Hepatocyte (in vitro differentiated cells): ENCODE data around the gene EEF1AKMT4. TPM values are rescaled to one million over a fixed set of nuclear protein-coding genes. Genes with fewer than 3 reads are reported as not detected.

Experiments used
- DNase-seq: peaks from one replicate; pipeline ENCODE4 v3.0.0-alpha.2; 2016; ENCODE audit warnings: low spot score
- H2AFZ ChIP-seq: fragments of 200-600 bp; sonication (generic); 2 replicates; pipeline ENCODE4 v1.6.0; 2016; ENCODE audit warnings: antibody characterized with exemption, mild to moderate bottlenecking
- H3K27ac ChIP-seq: fragments of 200-600 bp; sonication (generic); 2 replicates; pipeline ENCODE4 v1.5.1; 2016; ENCODE audit warnings: mild to moderate bottlenecking
- H3K27me3 ChIP-seq: fragments of 200-600 bp; sonication (generic); 2 replicates; pipeline ENCODE4 v1.6.1; 2016
- H3K36me3 ChIP-seq: fragments of 200-600 bp; sonication (generic); replicated peaks from 2 replicates; pipeline ENCODE4 v1.5.1; 2016; ENCODE audit warnings: low read depth; ENCODE audit not compliant: insufficient read depth
- H3K4me1 ChIP-seq: fragments of 200-600 bp; sonication (generic); 2 replicates; pipeline ENCODE4 v1.5.1; 2016; ENCODE audit warnings: mild to moderate bottlenecking, moderate library complexity; ENCODE audit not compliant: insufficient read depth
- H3K4me2 ChIP-seq: fragments of 200-600 bp; sonication (generic); 2 replicates; pipeline ENCODE4 v1.6.0; 2016
- H3K4me3 ChIP-seq: fragments of 200-600 bp; sonication (generic); 2 replicates; pipeline ENCODE4 v1.5.1; 2016; ENCODE audit warnings: mild to moderate bottlenecking
- H3K79me2 ChIP-seq: fragments of 200-600 bp; sonication (generic); 2 replicates; pipeline ENCODE4 v1.6.0; 2017; ENCODE audit warnings: mild to moderate bottlenecking
- H3K9me2 ChIP-seq: fragments of 200-600 bp; sonication (generic); replicated peaks from 2 replicates; pipeline ENCODE4 v1.6.0; 2017; ENCODE audit warnings: mild to moderate bottlenecking; ENCODE audit not compliant: insufficient read depth
- H3K9me3 ChIP-seq: fragments of 200-600 bp; sonication (generic); 2 replicates; pipeline ENCODE4 v1.5.1; 2016; ENCODE audit warnings: low read depth, mild to moderate bottlenecking
- H4K20me1 ChIP-seq: fragments of 200-600 bp; sonication (generic); 2 replicates; pipeline ENCODE4 v1.6.0; 2016; ENCODE audit warnings: mild to moderate bottlenecking; ENCODE audit not compliant: insufficient read depth, poor library complexity, severe bottlenecking
- CTCF ChIP-seq: fragments of 200-600 bp; sonication (generic); IDR thresholded peaks from 2 replicates; pipeline ENCODE4 v1.5.1; 2016; ENCODE audit warnings: antibody characterized with exemption, mild to moderate bottlenecking; ENCODE audit not compliant: poor library complexity
- EZH2 ChIP-seq: fragments of 200-600 bp; sonication (generic); IDR thresholded peaks from 2 replicates; pipeline ENCODE4 v1.6.1; 2016; ENCODE audit warnings: antibody characterized with exemption, mild to moderate bottlenecking, borderline replicate concordance
- EZH2phosphoT487 ChIP-seq: fragments of 200-600 bp; sonication (generic); IDR thresholded peaks from one replicate; pipeline ENCODE4 v1.6.1; 2018; ENCODE audit warnings: antibody characterized with exemption, mild to moderate bottlenecking, low read depth, moderate library complexity; ENCODE audit not compliant: unreplicated experiment, severe bottlenecking
- WGBS: methylation state at CpG from one replicate; pipeline ENCODE4 v1.1.6; 2016; ENCODE audit warnings: low lambda C conversion rate; ENCODE audit errors: missing lambda C conversion rate; 5-methylcytosine and 5-hydroxymethylcytosine counted together
- polyA plus RNA-seq: library from polyadenylated mRNA; unstranded; fragments of >200 nt; fragmentation: Nextera tagmentation; extraction: Ambion mirVana; gene quantifications from 2 replicates; pipeline ENCODE4 v1.2.1, GENCODE V29; 2016
- total RNA-seq: library from RNA; depleted of rRNA; stranded (reverse); fragments of >200 nt; gene quantifications from 2 replicates; pipeline ENCODE4 v1.2.3, GENCODE V29; 2014

The EEF1AKMT4 gene
- total and polyA plus RNA-seq, 2 experiments from 2014 or later: 9.8 to 13.5 TPM

GRCh38 chr3:184238246-184238818, 11.1 kb upstream of the EEF1AKMT4 start:
- no peak overlapping the region for H3K27ac ChIP-seq
- no peaks in the 10 kb centered on the region for H3K36me3 ChIP-seq
- no peak overlapping the region for H2AFZ ChIP-seq
- H3K27me3 ChIP-seq: no peaks in the 10 kb centered on the region
- H3K9me2 ChIP-seq: no peaks in the 10 kb centered on the region
- no peak for DNase-seq
- no peak overlapping the region for H3K4me2 ChIP-seq
- H3K79me2 ChIP-seq: no peaks in the 10 kb centered on the region
- WGBS: 86% methylated on average over 13 of the region's 13 CpGs
- no peaks in the 10 kb centered on the region for H4K20me1 ChIP-seq
- TF ChIP-seq CTCF: no peak
- no peak for TF ChIP-seq EZH2
- TF ChIP-seq EZH2phosphoT487: no peak
- no peak overlapping the region for H3K4me3 ChIP-seq
- H3K4me1 ChIP-seq: no peaks in the 10 kb centered on the region
- no peaks in the 10 kb centered on the region for H3K9me3 ChIP-seq

GRCh38 chr3:184239221-184239620, 10.3 kb upstream of the EEF1AKMT4 start:
- H3K27me3 ChIP-seq: no peaks in the 10 kb centered on the region
- H3K4me1 ChIP-seq: no peaks in the 10 kb centered on the region
- H3K4me3 ChIP-seq: no peak overlapping the region
- no peaks in the 10 kb centered on the region for H3K9me2 ChIP-seq
- 95% methylated on average over 8 of the region's 8 CpGs for WGBS
- H3K36me3 ChIP-seq: no peaks in the 10 kb centered on the region
- no peak overlapping the region for H3K27ac ChIP-seq
- TF ChIP-seq EZH2phosphoT487 (no peak), EZH2 (no peak), CTCF (no peak)
- no peaks in the 10 kb centered on the region for H3K9me3 ChIP-seq
- DNase-seq: no peak
- no peak overlapping the region for H3K4me2 ChIP-seq
- no peaks in the 10 kb centered on the region for H4K20me1 ChIP-seq
- H2AFZ ChIP-seq: no peak overlapping the region
- no peaks in the 10 kb centered on the region for H3K79me2 ChIP-seq

GRCh38 chr3:184239708-184240107, 9.8 kb upstream of the EEF1AKMT4 start:
- Histone ChIP-seq H3K36me3 (no peaks in the 10 kb centered on the region), H3K9me2 (no peaks in the 10 kb centered on the region), H3K4me1 (no peaks in the 10 kb centered on the region), H3K27ac (no peak overlapping the region), H4K20me1 (no peaks in the 10 kb centered on the region), H3K27me3 (no peaks in the 10 kb centered on the region), H2AFZ (no peak overlapping the region), H3K4me2 (no peak overlapping the region), H3K4me3 (no peak overlapping the region), H3K79me2 (no peaks in the 10 kb centered on the region), H3K9me3 (no peaks in the 10 kb centered on the region)
- DNase-seq: no peak
- 83% methylated on average over 6 of the region's 7 CpGs for WGBS
- TF ChIP-seq CTCF: no peak
- no peak for TF ChIP-seq EZH2phosphoT487
- TF ChIP-seq EZH2: no peak
